ENCODE data around the gene GPRIN1.

Gene GPRIN1

GRCh38 chr5:176620333-176620981 is 10.5 kb upstream of the GPRIN1 start:
- Histone ChIP-seq H3K4me3 (replicated peaks; ENCODE audit: insufficient read depth, low read length) (no peak overlapping the region), H3K27ac (replicated peaks) (no peak overlapping the region), H3K27me3 (ENCODE audit: insufficient read depth, poor library complexity, severe bottlenecking) (peaks cover 52% of the 10 kb centered on the region)
- DNase-seq (ENCODE audit: low read depth in 1 of 2, low spot score in 1 of 2): peak in 1 of 2 experiments; percentile 22
- TF ChIP-seq POLR2AphosphoS5 (IDR thresholded peaks at IDR 0.05; ENCODE audit: low read depth) (no peak), SPI1 (IDR thresholded peaks at IDR 0.05; ENCODE audit: borderline replicate concordance, low read depth) (no peak), REST (IDR thresholded peaks at IDR 0.05; ENCODE audit: insufficient replicate concordance, low read depth) (peak; percentile 20), GABPA (IDR thresholded peaks at IDR 0.05; ENCODE audit: low read depth) (no peak)
- TF ChIP-seq, protein P1, sequence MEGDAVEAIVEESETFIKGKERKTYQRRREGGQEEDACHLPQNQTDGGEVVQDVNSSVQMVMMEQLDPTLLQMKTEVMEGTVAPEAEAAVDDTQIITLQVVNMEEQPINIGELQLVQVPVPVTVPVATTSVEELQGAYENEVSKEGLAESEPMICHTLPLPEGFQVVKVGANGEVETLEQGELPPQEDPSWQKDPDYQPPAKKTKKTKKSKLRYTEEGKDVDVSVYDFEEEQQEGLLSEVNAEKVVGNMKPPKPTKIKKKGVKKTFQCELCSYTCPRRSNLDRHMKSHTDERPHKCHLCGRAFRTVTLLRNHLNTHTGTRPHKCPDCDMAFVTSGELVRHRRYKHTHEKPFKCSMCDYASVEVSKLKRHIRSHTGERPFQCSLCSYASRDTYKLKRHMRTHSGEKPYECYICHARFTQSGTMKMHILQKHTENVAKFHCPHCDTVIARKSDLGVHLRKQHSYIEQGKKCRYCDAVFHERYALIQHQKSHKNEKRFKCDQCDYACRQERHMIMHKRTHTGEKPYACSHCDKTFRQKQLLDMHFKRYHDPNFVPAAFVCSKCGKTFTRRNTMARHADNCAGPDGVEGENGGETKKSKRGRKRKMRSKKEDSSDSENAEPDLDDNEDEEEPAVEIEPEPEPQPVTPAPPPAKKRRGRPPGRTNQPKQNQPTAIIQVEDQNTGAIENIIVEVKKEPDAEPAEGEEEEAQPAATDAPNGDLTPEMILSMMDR (IDR thresholded peaks at IDR 0.05; ENCODE audit: insufficient read depth, low read length): no peak

- TF ChIP-seq GABPA (IDR thresholded peaks at IDR 0.05; ENCODE audit: low read depth): no peak
- no peak for TF ChIP-seq POLR2AphosphoS5 (IDR thresholded peaks at IDR 0.05; ENCODE audit: low read depth)
- TF ChIP-seq SPI1 (IDR thresholded peaks at IDR 0.05; ENCODE audit: borderline replicate concordance, low read depth): no peak
- TF ChIP-seq, protein P1 (IDR thresholded peaks at IDR 0.05; ENCODE audit: insufficient read depth, low read length): no peak
- no peak for TF ChIP-seq REST (IDR thresholded peaks at IDR 0.05; ENCODE audit: insufficient replicate concordance, low read depth)
- H3K27ac ChIP-seq (replicated peaks): no peak overlapping the region
- H3K4me3 ChIP-seq (replicated peaks; ENCODE audit: insufficient read depth, low read length): no peak overlapping the region
- no peak for DNase-seq (ENCODE audit: low read depth in 1 of 2, low spot score in 1 of 2)
- H3K27me3 ChIP-seq (ENCODE audit: insufficient read depth, poor library complexity, severe bottlenecking): peaks cover 48% of the 10 kb centered on the region
Observed at GRCh38 chr5:176619569-176620332, 9.8 kb upstream of the GPRIN1 start.

- no peak for TF ChIP-seq POLR2AphosphoS5 (IDR thresholded peaks at IDR 0.05; ENCODE audit: low read depth)
- no peak for TF ChIP-seq GABPA (IDR thresholded peaks at IDR 0.05; ENCODE audit: low read depth)
- no peak for TF ChIP-seq SPI1 (IDR thresholded peaks at IDR 0.05; ENCODE audit: borderline replicate concordance, low read depth)
- TF ChIP-seq, protein P1 (IDR thresholded peaks at IDR 0.05; ENCODE audit: insufficient read depth, low read length): no peak
- no peak for TF ChIP-seq REST (IDR thresholded peaks at IDR 0.05; ENCODE audit: insufficient replicate concordance, low read depth)
- H3K27me3 ChIP-seq (ENCODE audit: insufficient read depth, poor library complexity, severe bottlenecking): peaks cover 45% of the 10 kb centered on the region
- no peak overlapping the region for H3K4me3 ChIP-seq (replicated peaks; ENCODE audit: insufficient read depth, low read length)
- no peak overlapping the region for H3K27ac ChIP-seq (replicated peaks)
- no peak for DNase-seq (ENCODE audit: low read depth in 1 of 2, low spot score in 1 of 2)
Observed at GRCh38 chr5:176619203-176619568, 9.2 kb upstream of the GPRIN1 start.

All from HL-60 (cell line).